BJ (cell line): ENCODE data around the gene CT83. TPM values are rescaled to one million over a fixed set of nuclear protein-coding genes. Genes with fewer than 3 reads are reported as not detected.

ENCODE experiments used
- CTCF ChIA-PET: fragments of 350-600 bp; formaldehyde crosslinking; extraction: SDS; loops from one replicate; lab custom pipeline; 2021; ENCODE audit warnings: antibody characterized with exemption, inconsistent platforms; lab: Yijun Ruan, JAX
- POLR2A ChIA-PET: fragments of 300-600 bp; sonication (Branson Sonifier 250); formaldehyde crosslinking; extraction: SDS; loops from one replicate; lab custom pipeline; 2021; ENCODE audit warnings: antibody characterized with exemption; lab: Charles Lee
- DNase-seq: peaks from one replicate; pipeline ENCODE4 v3.0.0-alpha.2; 2011; ENCODE audit warnings: low read depth
- H3K27me3 ChIP-seq: 2 replicates; pipeline ENCODE4 v1.6.0; 2011; ENCODE audit warnings: low read length; ENCODE audit not compliant: control insufficient read depth, insufficient read depth
- H3K36me3 ChIP-seq: 2 replicates; pipeline ENCODE4 v1.5.1; 2011; ENCODE audit warnings: low read length; ENCODE audit not compliant: control insufficient read depth, insufficient read depth
- H3K4me3 ChIP-seq: 2 replicates; pipeline ENCODE4 v1.5.1; 2011; ENCODE audit warnings: low read depth, mild to moderate bottlenecking, control low read depth, low read length
- polyA minus RNA-seq: library from RNA; depleted of rRNA, polyadenylated mRNA; stranded (reverse); fragments of >200 nt; gene quantifications from 2 replicates; pipeline ENCODE4 v1.2.3, GENCODE V29; 2011; rRNA and poly(A)+ RNA removed
- polyA plus RNA-seq: library from polyadenylated mRNA; depleted of rRNA; stranded (reverse); fragments of >200 nt; gene quantifications from 2 replicates; pipeline ENCODE4 v1.2.3, GENCODE V29; 2011; rRNA removed
- TF ChIP-seq, protein P1 (sequence below): IDR thresholded peaks from 2 replicates; pipeline ENCODE4 v1.5.1; 2011; ENCODE audit warnings: low read depth, mild to moderate bottlenecking, control low read depth, inconsistent platforms, low read length, moderate library complexity; ENCODE audit not compliant: insufficient read depth

Gene CT83, protein sequence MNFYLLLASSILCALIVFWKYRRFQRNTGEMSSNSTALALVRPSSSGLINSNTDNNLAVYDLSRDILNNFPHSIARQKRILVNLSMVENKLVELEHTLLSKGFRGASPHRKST
- not detected in 2 replicates for polyA plus RNA-seq
- polyA minus RNA-seq = not detected in 2 replicates

- Histone ChIP-seq H3K36me3 (no peaks in the 10 kb centered on the region), H3K27me3 (no peaks in the 10 kb centered on the region), H3K4me3 (no peak within 1 kb of the TSS)
- TF ChIP-seq, protein P1, sequence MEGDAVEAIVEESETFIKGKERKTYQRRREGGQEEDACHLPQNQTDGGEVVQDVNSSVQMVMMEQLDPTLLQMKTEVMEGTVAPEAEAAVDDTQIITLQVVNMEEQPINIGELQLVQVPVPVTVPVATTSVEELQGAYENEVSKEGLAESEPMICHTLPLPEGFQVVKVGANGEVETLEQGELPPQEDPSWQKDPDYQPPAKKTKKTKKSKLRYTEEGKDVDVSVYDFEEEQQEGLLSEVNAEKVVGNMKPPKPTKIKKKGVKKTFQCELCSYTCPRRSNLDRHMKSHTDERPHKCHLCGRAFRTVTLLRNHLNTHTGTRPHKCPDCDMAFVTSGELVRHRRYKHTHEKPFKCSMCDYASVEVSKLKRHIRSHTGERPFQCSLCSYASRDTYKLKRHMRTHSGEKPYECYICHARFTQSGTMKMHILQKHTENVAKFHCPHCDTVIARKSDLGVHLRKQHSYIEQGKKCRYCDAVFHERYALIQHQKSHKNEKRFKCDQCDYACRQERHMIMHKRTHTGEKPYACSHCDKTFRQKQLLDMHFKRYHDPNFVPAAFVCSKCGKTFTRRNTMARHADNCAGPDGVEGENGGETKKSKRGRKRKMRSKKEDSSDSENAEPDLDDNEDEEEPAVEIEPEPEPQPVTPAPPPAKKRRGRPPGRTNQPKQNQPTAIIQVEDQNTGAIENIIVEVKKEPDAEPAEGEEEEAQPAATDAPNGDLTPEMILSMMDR = no peak
- POLR2A ChIA-PET = no interaction called here
- DNase-seq = no peak
- CTCF ChIA-PET = no interaction called here
These were observed at the start of gene CT83 for GRCh38 chrX:116462822-116463221. Gene CT83 (minus strand): TSS chrX:116462976. CDS start chrX:116462856, 120 bp downstream.

- CTCF ChIA-PET = no interaction called here
- no peak for DNase-seq
- no peak overlapping the region for H3K4me3 ChIP-seq
- TF ChIP-seq, protein P1 = no peak
- H3K36me3 ChIP-seq = no peaks in the 10 kb centered on the region
- POLR2A ChIA-PET = no interaction called here
- H3K27me3 ChIP-seq = no peaks in the 10 kb centered on the region
These were observed 37.0 kb upstream of the CT83 start for GRCh38 chrX:116499780-116500179.

- ChIA-PET CTCF (no interaction called here), POLR2A (no interaction called here)
- H3K27me3 ChIP-seq = no peaks in the 10 kb centered on the region
- H3K36me3 ChIP-seq = no peaks in the 10 kb centered on the region
- no peak overlapping the region for H3K4me3 ChIP-seq
- DNase-seq = no peak
- TF ChIP-seq, protein P1 = no peak
These were observed 30.5 kb upstream of the CT83 start for GRCh38 chrX:116493271-116493670.

DNA sequence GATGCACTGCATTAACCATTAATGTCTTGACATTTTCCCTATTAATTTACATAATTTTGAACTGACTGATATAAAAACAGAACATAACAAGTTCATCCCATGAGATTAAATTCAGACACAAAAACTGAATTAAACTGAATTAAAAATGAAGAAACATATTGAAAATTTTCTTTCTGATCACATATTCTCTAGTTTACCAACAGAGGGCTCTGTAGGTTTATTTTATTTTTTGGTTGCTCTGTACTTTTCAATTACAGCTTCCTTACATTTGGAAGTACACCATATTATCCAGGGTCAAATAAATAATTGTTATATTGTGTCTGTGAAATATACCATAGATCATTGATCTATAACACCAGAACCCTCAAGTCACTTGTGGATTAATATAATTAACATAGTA is 27.3 kb upstream of the CT83 start:
- no peak for DNase-seq
- POLR2A ChIA-PET = no interaction called here

GRCh38 chrX:116480059-116480458 is 17.3 kb upstream of the CT83 start:
- no peak for DNase-seq
- Histone ChIP-seq H3K27me3 (no peaks in the 10 kb centered on the region), H3K4me3 (no peak overlapping the region), H3K36me3 (no peaks in the 10 kb centered on the region)
- TF ChIP-seq, protein P1 = no peak
- ChIA-PET POLR2A (no interaction called here), CTCF (no interaction called here)

More for the DNA sequence above, 27.3 kb upstream of the CT83 start:
- H3K36me3 ChIP-seq = no peaks in the 10 kb centered on the region
- H3K4me3 ChIP-seq = no peak overlapping the region
- CTCF ChIA-PET = interaction anchor here (1.5 kb wide), 1 partner anchor 1764 kb away, joined by 8 read pairs; no protein-coding TSS in a partner anchor
- no peaks in the 10 kb centered on the region for H3K27me3 ChIP-seq
- TF ChIP-seq, protein P1 = no peak
